Measurements from ENCODE around the gene PRKCB.

The PRKCB gene

GRCh38 chr16:24046442-24046841, 210.7 kb downstream of the PRKCB start:
- no peak for DNase-seq (ENCODE audit: low spot score)

GRCh38 chr16:24049113-24049512, 213.3 kb downstream of the PRKCB start:
- DNase-seq (ENCODE audit: low spot score): no peak

- DNase-seq (ENCODE audit: low spot score): no peak
Observed at GRCh38 chr16:24051125-24051524, 215.3 kb downstream of the PRKCB start.

GRCh38 chr16:24052329-24053098, 216.7 kb downstream of the PRKCB start:
- no peak for DNase-seq (ENCODE audit: low spot score)

- no peak for DNase-seq (ENCODE audit: low spot score)
Observed at GRCh38 chr16:24053099-24053946, 217.5 kb downstream of the PRKCB start.

GRCh38 chr16:24054741-24055491, 219.1 kb downstream of the PRKCB start:
- DNase-seq (ENCODE audit: low spot score): no peak

- DNase-seq (ENCODE audit: low spot score): no peak
Observed at GRCh38 chr16:24062270-24062817, 226.6 kb downstream of the PRKCB start.

- DNase-seq (ENCODE audit: low spot score): no peak
Observed at GRCh38 chr16:24069036-24069590, 233.3 kb downstream of the PRKCB start.

GRCh38 chr16:24070851-24071250, 235.1 kb downstream of the PRKCB start:
- peak; percentile 56 for DNase-seq (ENCODE audit: low spot score)

- DNase-seq (ENCODE audit: low spot score): no peak
Observed at GRCh38 chr16:24071666-24072360, 236.0 kb downstream of the PRKCB start.

- DNase-seq (ENCODE audit: low spot score): no peak
Observed at GRCh38 chr16:24073321-24073720, 237.5 kb downstream of the PRKCB start.

- no peak for DNase-seq (ENCODE audit: low spot score)
Observed at GRCh38 chr16:24074574-24074973, 238.8 kb downstream of the PRKCB start.

- no peak for DNase-seq (ENCODE audit: low spot score)
Observed at GRCh38 chr16:24075302-24075701, 239.5 kb downstream of the PRKCB start.

GRCh38 chr16:24075931-24076716, 240.3 kb downstream of the PRKCB start:
- peak; percentile 8 for DNase-seq (ENCODE audit: low spot score)

GRCh38 chr16:24077292-24077691, 241.5 kb downstream of the PRKCB start:
- DNase-seq (ENCODE audit: low spot score): no peak

GRCh38 chr16:24077966-24078365, 242.2 kb downstream of the PRKCB start:
- no peak for DNase-seq (ENCODE audit: low spot score)

- DNase-seq (ENCODE audit: low spot score): no peak
Observed at GRCh38 chr16:24085666-24086065, 249.9 kb downstream of the PRKCB start.

GRCh38 chr16:24087891-24088410, 252.2 kb downstream of the PRKCB start:
- no peak for DNase-seq (ENCODE audit: low spot score)

- DNase-seq (ENCODE audit: low spot score): no peak
Observed at GRCh38 chr16:24088767-24089166, 253.0 kb downstream of the PRKCB start.

GRCh38 chr16:24091125-24091524, 255.3 kb downstream of the PRKCB start:
- DNase-seq (ENCODE audit: low spot score): no peak
